GM12878 (cell line): Measurements from ENCODE around the gene PLCG2. TPM values are rescaled to one million over a fixed set of nuclear protein-coding genes. Genes with fewer than 3 reads are reported as not detected.
A peak's percentile ranks its signal among the peaks of the same experiment; 100 is the strongest.

Source experiments
- ATAC-seq: fragments of 200-7000 bp; cut with Tn5 transposase; 3 replicates; pipeline ENCODE4 v1.9.1; 2020; ENCODE audit warnings: mild to moderate bottlenecking, moderate library complexity
- BruUV-seq: library from RNA; stranded (reverse); fragments of 400-500 nt; replicated peaks from 2 replicates; lab custom pipeline; 2021; lab: Mats Ljungman, UMichigan
- CTCF ChIA-PET: fragments of 300-600 bp; sonication (Branson Sonifier 250); formaldehyde crosslinking; extraction: SDS; loops from one replicate; lab custom pipeline; 2021; ENCODE audit warnings: inconsistent platforms; lab: Yijun Ruan, JAX
- POLR2A ChIA-PET: fragments of 350-600 bp; formaldehyde crosslinking; extraction: SDS; loops from one replicate; lab custom pipeline; 2021; ENCODE audit warnings: inconsistent platforms; lab: Charles Lee
- RAD21 ChIA-PET: fragments of 300-600 bp; sonication (Branson Sonifier 250); formaldehyde crosslinking; loops from one replicate; lab custom pipeline; 2023; ENCODE audit warnings: antibody characterized with exemption; ENCODE audit not compliant: unreplicated experiment; lab: Charles Lee
- SMC1A ChIA-PET: fragments of 300-600 bp; sonication (Branson Sonifier 250); formaldehyde crosslinking; loops from one replicate; lab custom pipeline; 2023; ENCODE audit not compliant: unreplicated experiment, uncharacterized antibody; lab: Charles Lee
- DNase-seq: peaks from one replicate; pipeline ENCODE4 v3.0.0-alpha.2; 2011; ENCODE audit warnings: low read depth, low spot score
- FAIRE-seq: peaks from 3 replicates; lab custom pipeline; 2011; peaks lifted over from hg19 to GRCh38; lab: Jason Lieb, UNC
- H2AFZ ChIP-seq: 2 replicates; pipeline ENCODE4 v1.6.0; 2011; ENCODE audit warnings: low read depth, low read length, control low read depth; ENCODE audit not compliant: control insufficient read depth
- H3K27ac ChIP-seq: 2 replicates; pipeline ENCODE4 v1.5.1; 2011; ENCODE audit warnings: control low read depth; ENCODE audit not compliant: control insufficient read depth, insufficient read depth
- H3K27me3 ChIP-seq, 2 experiments: replicated peaks in 1 of 2; 2 replicates each; pipeline versions ENCODE4 v1.6.0 to v1.6.1; 2011; ENCODE audit warnings: low read length in 1 of 2; ENCODE audit not compliant: control insufficient read depth in 2 of 2, insufficient read depth in 2 of 2
- H3K36me3 ChIP-seq, 2 experiments: 2 replicates each; pipeline ENCODE4 v1.5.1; 2011; ENCODE audit warnings: low read length in 1 of 2; ENCODE audit not compliant: control insufficient read depth in 2 of 2, insufficient read depth in 2 of 2
- H3K4me1 ChIP-seq: 2 replicates; pipeline ENCODE4 v1.6.1; 2011; ENCODE audit warnings: mild to moderate bottlenecking, low read length, moderate library complexity, mixed read lengths; ENCODE audit not compliant: control insufficient read depth, insufficient read depth
- H3K4me2 ChIP-seq: 2 replicates; pipeline ENCODE4 v1.6.0; 2011; ENCODE audit warnings: control low read depth; ENCODE audit not compliant: control insufficient read depth, insufficient read depth
- H3K4me3 ChIP-seq: fragments of 200-600 bp; sonication (generic); 2 replicates; pipeline ENCODE4 v1.5.1; 2016
- H3K79me2 ChIP-seq: 2 replicates; pipeline ENCODE4 v1.6.0; 2011; ENCODE audit warnings: low read length; ENCODE audit not compliant: control insufficient read depth, insufficient read depth
- H3K9ac ChIP-seq: 2 replicates; pipeline ENCODE4 v1.8.0; 2011; ENCODE audit warnings: low read length, control low read depth, mixed read lengths; ENCODE audit not compliant: control insufficient read depth, insufficient read depth
- H3K9me3 ChIP-seq: replicated peaks from 3 replicates; pipeline ENCODE4 v1.5.1; 2011; ENCODE audit warnings: mild to moderate bottlenecking, low read length; ENCODE audit not compliant: control insufficient read depth, insufficient read depth
- H4K20me1 ChIP-seq: 2 replicates; pipeline ENCODE4 v1.6.0; 2011; ENCODE audit not compliant: control insufficient read depth, insufficient read depth
- E4F1 ChIP-seq: fragments of 450-650 bp; IDR thresholded peaks from 2 replicates; pipeline ENCODE4 v1.6.1; 2018; ENCODE audit warnings: borderline replicate concordance, mild to moderate bottlenecking; ENCODE audit not compliant: partially characterized antibody
- HCFC1 ChIP-seq: fragments of 150-350 bp; IDR thresholded peaks from 2 replicates; pipeline ENCODE4 v1.6.1; 2014; ENCODE audit warnings: low read length
- HDGF ChIP-seq: fragments of 450-650 bp; IDR thresholded peaks from 2 replicates; pipeline ENCODE4 v1.6.1; 2016; ENCODE audit warnings: antibody characterized with exemption
- IKZF1 ChIP-seq: fragments of 450-650 bp; conservative IDR thresholded peaks from 2 replicates; pipeline ENCODE4 v1.6.1; 2017; ENCODE audit warnings: antibody characterized with exemption, mild to moderate bottlenecking
- USF1 ChIP-seq: IDR thresholded peaks from 2 replicates; pipeline ENCODE4 v1.6.1; 2011; ENCODE audit warnings: borderline replicate concordance, low read depth, mild to moderate bottlenecking, moderate library complexity, mixed read lengths, low read length; ENCODE audit not compliant: insufficient read depth; ENCODE audit errors: extremely low read length
- WGBS: methylation state at CpG from one replicate; pipeline ENCODE4 v1.1.6; 2016; ENCODE audit warnings: low lambda C conversion rate; ENCODE audit not compliant: insufficient replicate concordance, insufficient coverage; ENCODE audit errors: missing lambda C conversion rate; 5-methylcytosine and 5-hydroxymethylcytosine counted together
- in situ Hi-C: fragments of 300-500 bp; cut with MboI; formaldehyde crosslinking; loops from 9 replicates; pipeline ENCODE4 v1.14.3; 2018; ENCODE audit warnings: mixed read lengths
- intact Hi-C: fragments of 100-400 bp; cut with micrococcal nuclease; formaldehyde crosslinking; loops from one replicate; pipeline ENCODE4 v1.14.2; 2022; ENCODE audit not compliant: unreplicated experiment
- polyA plus RNA-seq, 11 experiments: library from polyadenylated mRNA; depleted of rRNA in 4 of 11; unstranded in 6 of 11; stranded (reverse) in 5 of 11; fragments of >200 nt; fragmentation: Nextera tagmentation in 4 of 11; fragmentation: Illumina TruSeq in 1 of 11; extraction: Ambion mirVana in 4 of 11; extraction: Trizol in 1 of 11; gene quantifications; 1 replicate in 1 of 11; 2 replicates in 10 of 11; pipeline versions ENCODE4 v1.2.1 to v1.2.3, GENCODE V29; 2011 to 2016; ENCODE audit warnings: inconsistent platforms in 2 of 11, missing spikeins in 2 of 11, low read depth in 1 of 11
- total RNA-seq, 4 experiments: library from RNA; depleted of rRNA in 3 of 4; stranded (reverse); fragments of >200 nt in 3 of 4; fragmentation: Illumina TruSeq in 1 of 4; extraction: Trizol in 1 of 4; gene quantifications; 2 replicates each; pipeline versions ENCODE4 v1.2.1 to v1.2.3, GENCODE V29; 2013 to 2021

The PLCG2 gene
- total and polyA plus RNA-seq, 10 of the 15 experiments (the other 5 are each of a cell fraction or from before 2014, with no cell fraction given): 47.6 to 256 (median 149) TPM

GRCh38 chr16:81804134-81804610 lies 25.1 kb downstream of the PLCG2 start (continued):
- TF ChIP-seq E4F1 (no peak), HDGF (no peak), HCFC1 (no peak)

GRCh38 chr16:81806696-81807095 lies 27.6 kb downstream of the PLCG2 start:
- ChIA-PET CTCF (interaction anchor here (1.1 to 2.8 kb wide), 5 partner anchors 10 to 60 kb away, joined by 4 to 7 read pairs (median 4); no protein-coding TSS in a partner anchor), RAD21 (interaction anchor here (1.0 to 4.3 kb wide), 10 partner anchors 8 to 68 kb away, joined by 4 to 39 read pairs (median 16); no protein-coding TSS in a partner anchor), SMC1A (interaction anchor here (0.7 to 6.6 kb wide), 12 partner anchors 8 to 88 kb away, joined by 3 to 117 read pairs (median 4); no protein-coding TSS in a partner anchor), POLR2A (interaction anchor here (0.5 to 4.1 kb wide), 10 partner anchors 8 to 330 kb away, joined by 3 to 31 read pairs (median 7); no protein-coding TSS in a partner anchor)
- Histone ChIP-seq H3K9me3 (peaks cover 15% of the 10 kb centered on the region), H2AFZ (no peak overlapping the region), H3K9ac (no peak overlapping the region; the same call in 1 of the 2 replicates), H3K36me3 (peaks cover 10 to 15% of the 10 kb centered on the region in 2 experiments), H3K27ac (peak overlapping the region; percentile 99), H3K4me3 (peak overlapping the region; percentile 16; the same call in 1 of the 2 replicates), H3K4me1 (peaks cover 78% of the 10 kb centered on the region), H3K4me2 (peak overlapping the region; percentile 74), H3K79me2 (peaks cover 90% of the 10 kb centered on the region), H4K20me1 (no peaks in the 10 kb centered on the region), H3K27me3 (no peaks in the 10 kb centered on the region)
- in situ Hi-C loops (no loop called here), intact Hi-C loops (no loop called here)
- no TSS peak for BruUV-seq
- DNase-seq (no peak), FAIRE-seq (no peak), ATAC-seq (no peak)
- WGBS: 41% methylated on average over 6 of the region's 6 CpGs
- TF ChIP-seq USF1 (peak; percentile 55), IKZF1 (no peak)
